Astrocyte of the spinal cord (primary cell): Measurements from ENCODE around the gene ATP2A3.

ENCODE experiments used
- DNase-seq: peaks from one replicate; pipeline ENCODE4 v3.0.0; 2011; ENCODE audit warnings: low read depth, low spot score
- H3K4me3 ChIP-seq: 2 replicates; pipeline ENCODE4 v1.5.1; 2011; ENCODE audit warnings: low read depth, mild to moderate bottlenecking, low read length, moderate library complexity
- CTCF ChIP-seq: IDR thresholded peaks from 2 replicates; pipeline ENCODE4 v1.5.1; 2012; ENCODE audit warnings: low read depth, mild to moderate bottlenecking, low read length, inconsistent platforms
- in situ Hi-C: cut with HindIII; loops from 2 replicates; pipeline ENCODE4 v1.10.0; 2017; ENCODE audit warnings: low sequenced_read_pairs

The ATP2A3 gene

GRCh38 chr17:3929181-3929580 lies 35.1 kb downstream of the ATP2A3 start:
- no peak for DNase-seq
- TF ChIP-seq CTCF = no peak
- in situ Hi-C loops = no loop called here
- no peak overlapping the region for H3K4me3 ChIP-seq

- no peak for TF ChIP-seq CTCF
- in situ Hi-C loops = no loop called here
- no peak for DNase-seq
- no peak overlapping the region for H3K4me3 ChIP-seq
Observed at GRCh38 chr17:3928406-3928805, 35.8 kb downstream of the ATP2A3 start.

DNA sequence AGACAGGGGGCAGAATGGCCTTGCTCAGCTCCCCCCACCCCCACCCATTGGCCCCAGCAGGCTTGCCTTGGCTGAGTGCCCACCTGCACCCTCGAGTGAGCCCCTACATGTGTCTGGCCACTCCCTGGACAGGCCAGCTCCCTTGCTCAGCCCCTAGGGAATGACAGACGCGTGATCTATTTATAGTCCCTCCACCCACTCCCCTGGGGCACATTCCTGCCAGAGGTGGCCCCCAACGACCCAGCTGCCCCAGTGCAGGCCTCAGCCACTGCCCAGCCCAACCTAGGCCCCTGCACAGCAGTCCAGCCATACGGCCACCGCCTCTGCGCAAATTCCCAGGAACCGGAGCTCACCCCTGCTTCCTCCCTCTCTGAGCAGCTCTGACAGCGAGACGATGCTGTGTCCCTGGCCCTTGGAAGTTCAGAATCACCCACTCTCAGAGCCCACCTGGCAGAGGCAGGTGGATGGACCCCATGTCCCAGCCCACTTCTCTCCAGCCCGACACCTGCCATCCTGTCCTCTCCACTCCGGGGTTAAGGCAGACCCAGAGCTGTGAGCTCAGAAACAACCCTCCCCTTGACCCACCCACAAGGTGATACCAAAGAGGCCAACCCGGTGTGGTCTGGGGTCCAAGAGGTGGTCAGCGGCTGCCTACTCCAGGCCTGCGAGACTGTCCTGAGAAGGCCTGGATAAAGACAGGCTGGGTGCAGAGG lies 36.5 kb downstream of the ATP2A3 start:
- TF ChIP-seq CTCF = no peak
- in situ Hi-C loops = no loop called here
- DNase-seq = no peak
- H3K4me3 ChIP-seq = no peak overlapping the region

- in situ Hi-C loops = no loop called here
- DNase-seq = no peak
- no peak for TF ChIP-seq CTCF
- H3K4me3 ChIP-seq = no peak overlapping the region
Observed at GRCh38 chr17:3926860-3927627, 37.2 kb downstream of the ATP2A3 start.

- no peak for TF ChIP-seq CTCF
- in situ Hi-C loops = no loop called here
- H3K4me3 ChIP-seq = no peak overlapping the region
- no peak for DNase-seq
Observed at GRCh38 chr17:3925684-3926485, 38.4 kb downstream of the ATP2A3 start.

- in situ Hi-C loops = no loop called here
- no peak for DNase-seq
- no peak for TF ChIP-seq CTCF
- H3K4me3 ChIP-seq = no peak overlapping the region
Observed at GRCh38 chr17:3924512-3925350, 39.5 kb downstream of the ATP2A3 start.
